Heart right ventricle (tissue), 16 donors: ENCODE measurements around the gene CPEB1. TPM values are rescaled to one million over a fixed set of nuclear protein-coding genes. Genes with fewer than 3 reads are reported as not detected.

Experiments
- ATAC-seq, 8 donors: fragments of 200-7000 bp; cut with Tn5 transposase; one replicate each; pipeline ENCODE4 v1.9.1; 2020; ENCODE audit warnings: mild to moderate bottlenecking in 8 of 8, moderate library complexity in 8 of 8, moderate number of reproducible peaks in 1 of 8
- DNase-seq, 2 donors: peaks; one replicate each; pipeline ENCODE4 v3.0.0-alpha.2; 2020
- H3K27ac ChIP-seq, 10 donors: fragments of 200-600 bp; sonication (generic) in 2 of 10; one replicate each; pipeline versions ENCODE4 v1.5.0 to v1.8.0; 2020 to 2022; ENCODE audit warnings: mild to moderate bottlenecking in 3 of 10
- H3K27me3 ChIP-seq, 7 donors: fragments of 200-600 bp; one replicate each; pipeline ENCODE4 v1.8.0; 2021 to 2022; ENCODE audit warnings: mild to moderate bottlenecking in 2 of 7
- H3K36me3 ChIP-seq, 9 donors: fragments of 200-600 bp; sonication (generic) in 1 of 9; one replicate each; pipeline versions ENCODE4 v1.5.0 to v1.8.0; 2020 to 2022; ENCODE audit warnings: mild to moderate bottlenecking in 2 of 9
- H3K4me1 ChIP-seq, 9 donors: fragments of 200-600 bp; sonication (generic) in 1 of 9; one replicate each; pipeline versions ENCODE4 v1.5.0 to v1.8.0; 2020 to 2022; ENCODE audit warnings: mild to moderate bottlenecking in 4 of 9
- H3K4me3 ChIP-seq, 10 donors: fragments of 200-600 bp; sonication (generic) in 2 of 10; one replicate each; pipeline versions ENCODE4 v1.5.0 to v1.8.0; 2020 to 2022; ENCODE audit warnings: mild to moderate bottlenecking in 7 of 10, moderate library complexity in 2 of 10
- H3K9me3 ChIP-seq, 11 donors: fragments of 200-600 bp in 10 of 11; sonication (generic) in 2 of 11; one replicate each; pipeline versions ENCODE4 v1.5.0 to v1.8.0; 2013 to 2022; ENCODE audit warnings: mild to moderate bottlenecking in 2 of 11, control low read depth in 1 of 11, moderate library complexity in 1 of 11
- WGBS, 2 donors: extraction: QIAGEN DNeasy Blood & Tissue Kit; methylation state at CpG; one replicate each; pipeline ENCODE4 v1.1.7; 2013; ENCODE audit warnings: inconsistent platforms in 1 of 2; 5-methylcytosine and 5-hydroxymethylcytosine counted together
- intact Hi-C, 10 donors: fragments of 100-400 bp; cut with DNase I; formaldehyde crosslinking; loops; one replicate each; pipeline versions ENCODE4 v1.11.1 to v1.14.2; 2022
- polyA plus RNA-seq, 2 donors: library from polyadenylated mRNA; stranded (reverse); fragments of 200-250 nt; gene quantifications; one replicate each; pipeline ENCODE4 v1.2.3, GENCODE V29; 2013
- total RNA-seq, 10 donors: library from RNA; stranded (reverse); fragmentation: NEBNext Ultra II Directional in 3 of 10; extraction: Animal tissue kit (Norgen Biotek cat#: 25700) in 3 of 10; gene quantifications; one replicate each; pipeline versions ENCODE4 v1.2.1 to v1.2.4, GENCODE V29; 2021 to 2023
- TF ChIP-seq, protein P1 (sequence below), 9 donors: fragments of 200-600 bp; sonication (generic) in 2 of 9; IDR thresholded peaks; one replicate each; pipeline versions ENCODE4 v1.5.0 to v1.8.0; 2021 to 2022; ENCODE audit warnings: antibody characterized with exemption in 9 of 9, mild to moderate bottlenecking in 5 of 9, moderate library complexity in 1 of 9
- donor health status: Arrhythmogenic right ventricular cardiomyopathy.
- donor health status: ischemic (EF 13 %, LVEDD 7.1; RV severe dilation, severe dysfunction).
- donor health status: healthy with polysubstance abuse.
- donor health status: DM: no; HTN: yes; CAD: no.
- donor health status: DM: no; HTN: no; CAD: no.
- donor health status: ischemic (EF 25% LVEDD 6.9; RV normal size, moderate dysfunction).
- donor health status: ischemic (EF 25% LVEDD 5.7; RV mildly dilated, moderate dysfunction).
- donor health status: healthy.
- donor health status: DM: yes; HTN: yes; CAD: no.
- donor health status: Ischemic cardiomyopathy.
- donor health status: ischemic (EF 35%, LVEDD 5.7; RV mildly dilated, moderate dysfunction).
- donor health status: nonischemic (EF 11% LVEDD 7.7; RV severe dilation, severe dysfunction).
- donor health status: DM: yes; HTN: yes; CAD: no.
- donor health status: PGD.
- donor health status: ischemic (EF 29% LVEDD 5.4; RV normal size, mild dysfunction).
- donor health status: nonischemic (EF 23%, LVEDD 6.1; RV moderate dilation, normal function).

Gene CPEB1
- total and polyA plus RNA-seq, 12 donors = 0.20 to 5.2 (median 1.4) TPM

- H3K9me3 ChIP-seq = no peaks in the 10 kb centered on the region
- no peak for ATAC-seq
- peaks cover 0 to 12% (median 5%) of the 10 kb centered on the region in 9 donors for H3K4me1 ChIP-seq
- intact Hi-C loops = loop anchor here in 3 of 10 donors (5.0 to 10.0 kb wide), 3 partner anchors 192 to 469 kb away; partner anchors contain the start of gene C15orf40 (in 1 of the 3)
- no peak for DNase-seq
- no peaks in the 10 kb centered on the region for H3K36me3 ChIP-seq
- peaks cover 0 to 4% (median 0%) of the 10 kb centered on the region in 7 donors for H3K27me3 ChIP-seq
- TF ChIP-seq, protein P1, sequence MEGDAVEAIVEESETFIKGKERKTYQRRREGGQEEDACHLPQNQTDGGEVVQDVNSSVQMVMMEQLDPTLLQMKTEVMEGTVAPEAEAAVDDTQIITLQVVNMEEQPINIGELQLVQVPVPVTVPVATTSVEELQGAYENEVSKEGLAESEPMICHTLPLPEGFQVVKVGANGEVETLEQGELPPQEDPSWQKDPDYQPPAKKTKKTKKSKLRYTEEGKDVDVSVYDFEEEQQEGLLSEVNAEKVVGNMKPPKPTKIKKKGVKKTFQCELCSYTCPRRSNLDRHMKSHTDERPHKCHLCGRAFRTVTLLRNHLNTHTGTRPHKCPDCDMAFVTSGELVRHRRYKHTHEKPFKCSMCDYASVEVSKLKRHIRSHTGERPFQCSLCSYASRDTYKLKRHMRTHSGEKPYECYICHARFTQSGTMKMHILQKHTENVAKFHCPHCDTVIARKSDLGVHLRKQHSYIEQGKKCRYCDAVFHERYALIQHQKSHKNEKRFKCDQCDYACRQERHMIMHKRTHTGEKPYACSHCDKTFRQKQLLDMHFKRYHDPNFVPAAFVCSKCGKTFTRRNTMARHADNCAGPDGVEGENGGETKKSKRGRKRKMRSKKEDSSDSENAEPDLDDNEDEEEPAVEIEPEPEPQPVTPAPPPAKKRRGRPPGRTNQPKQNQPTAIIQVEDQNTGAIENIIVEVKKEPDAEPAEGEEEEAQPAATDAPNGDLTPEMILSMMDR (IDR thresholded peaks at IDR 0.05) = no peak
- WGBS, 2 donors = 73 to 75% methylated on average over 6 of the region's 6 CpGs
- no peak overlapping the region for H3K27ac ChIP-seq
- H3K4me3 ChIP-seq = no peak overlapping the region
These were observed 101.7 kb downstream of the CPEB1 start for GRCh38 chr15:82545478-82545877.

- intact Hi-C loops = loop anchor here in 3 of 10 donors (5.0 to 10.0 kb wide), 3 partner anchors 192 to 470 kb away; partner anchors contain the start of gene C15orf40 (in 1 of the 3)
- Histone ChIP-seq H3K4me3 (no peak overlapping the region), H3K36me3 (no peaks in the 10 kb centered on the region), H3K4me1 (peaks cover 0 to 12% (median 5%) of the 10 kb centered on the region in 9 donors), H3K9me3 (no peaks in the 10 kb centered on the region), H3K27me3 (peaks cover 0 to 4% (median 0%) of the 10 kb centered on the region in 7 donors), H3K27ac (no peak overlapping the region)
- 46 to 48% methylated on average over 3 of the region's 3 CpGs for WGBS, 2 donors
- DNase-seq (no peak), ATAC-seq (no peak)
- TF ChIP-seq, protein P1 (IDR thresholded peaks at IDR 0.05) = no peak
These were observed 102.2 kb downstream of the CPEB1 start for GRCh38 chr15:82545002-82545401.

DNA sequence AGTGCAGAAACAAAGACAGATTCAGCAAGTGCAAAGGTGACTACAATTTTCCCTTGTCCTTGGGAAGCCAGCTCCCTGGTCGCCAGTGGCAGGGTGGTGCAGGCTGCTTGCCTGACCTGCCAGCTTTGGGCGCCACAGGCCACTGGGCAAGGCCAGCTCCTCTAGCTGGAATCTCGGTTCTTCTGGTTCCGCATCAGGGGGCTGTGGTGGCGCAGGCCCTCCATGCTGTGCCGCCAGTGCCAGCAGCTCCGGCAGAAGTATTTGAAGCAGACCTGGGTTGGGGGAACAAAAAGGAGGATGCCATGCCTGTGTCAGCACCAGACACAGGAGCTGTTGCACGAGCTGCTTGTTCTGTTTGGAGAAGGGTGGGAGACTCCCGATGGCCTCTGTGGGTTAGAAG, 102.7 kb downstream of the CPEB1 start:
- H3K4me3 ChIP-seq = no peak overlapping the region
- H3K4me1 ChIP-seq = peaks cover 0 to 15% (median 7%) of the 10 kb centered on the region in 9 donors
- no peak overlapping the region for H3K27ac ChIP-seq
- no peaks in the 10 kb centered on the region for H3K9me3 ChIP-seq
- no peaks in the 10 kb centered on the region for H3K36me3 ChIP-seq
- no peak for ATAC-seq
- intact Hi-C loops = loop anchor here in 4 of 10 donors (5.0 to 10.0 kb wide), 6 partner anchors 200 to 470 kb away; partner anchors contain the start of genes C15orf40 (in 1 of the 4), FSD2 (in 1 of the 4) and WHAMM (in 1 of the 4)
- TF ChIP-seq, protein P1 (IDR thresholded peaks at IDR 0.05) = no peak
- WGBS, 2 donors = 78 to 83% methylated on average over 9 of the region's 9 CpGs
- DNase-seq = no peak
- H3K27me3 ChIP-seq = peaks cover 0 to 4% (median 0%) of the 10 kb centered on the region in 7 donors

DNA sequence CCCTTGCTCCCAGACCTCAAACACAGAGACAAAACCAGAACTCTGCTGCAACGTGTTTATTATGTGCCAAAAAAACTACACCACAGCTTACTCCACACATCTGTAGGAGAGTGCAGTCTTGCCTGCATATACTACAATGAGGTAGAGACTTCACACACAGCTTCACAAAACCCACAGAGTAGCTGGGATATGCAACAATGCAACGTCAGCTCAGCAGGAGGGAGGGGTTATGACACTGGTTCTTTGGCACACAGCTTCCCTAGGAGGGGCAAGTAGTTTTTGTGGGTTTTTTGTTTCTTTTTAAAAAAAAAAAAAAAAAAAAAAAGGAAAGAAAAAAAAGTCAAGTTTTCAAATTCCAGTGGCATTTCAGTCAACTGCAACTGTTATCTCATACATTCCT, 104.0 kb downstream of the CPEB1 start:
- Histone ChIP-seq H3K9me3 (no peaks in the 10 kb centered on the region), H3K4me1 (peaks cover 2 to 28% (median 20%) of the 10 kb centered on the region in 9 donors), H3K36me3 (peaks cover 0 to 8% (median 8%) of the 10 kb centered on the region in 9 donors), H3K27ac (no peak overlapping the region), H3K4me3 (no peak overlapping the region), H3K27me3 (peaks cover 0 to 4% (median 0%) of the 10 kb centered on the region in 7 donors)
- DNase-seq = no peak
- TF ChIP-seq, protein P1 (IDR thresholded peaks at IDR 0.05) = no peak
- WGBS, 2 donors = 37 to 43% methylated on average over 2 of the region's 2 CpGs
- no peak for ATAC-seq
- intact Hi-C loops = loop anchor here in 4 of 10 donors (5.0 to 10.0 kb wide), 6 partner anchors 202 to 472 kb away; partner anchors contain the start of genes C15orf40 (in 1 of the 4), FSD2 (in 1 of the 4) and WHAMM (in 1 of the 4)
